Activated effector memory CD4-positive, alpha-beta T cell treated with anti-CD3 and anti-CD28 coated beads, Interleukin-2, amount 50 U/mL, for 16 hours (primary cell): ENCODE measurements around the gene RAX2.

Experiments
- DNase-seq: peaks from one replicate; pipeline ENCODE4 v3.0.0-alpha.2; 2020

RAX2 gene

DNA sequence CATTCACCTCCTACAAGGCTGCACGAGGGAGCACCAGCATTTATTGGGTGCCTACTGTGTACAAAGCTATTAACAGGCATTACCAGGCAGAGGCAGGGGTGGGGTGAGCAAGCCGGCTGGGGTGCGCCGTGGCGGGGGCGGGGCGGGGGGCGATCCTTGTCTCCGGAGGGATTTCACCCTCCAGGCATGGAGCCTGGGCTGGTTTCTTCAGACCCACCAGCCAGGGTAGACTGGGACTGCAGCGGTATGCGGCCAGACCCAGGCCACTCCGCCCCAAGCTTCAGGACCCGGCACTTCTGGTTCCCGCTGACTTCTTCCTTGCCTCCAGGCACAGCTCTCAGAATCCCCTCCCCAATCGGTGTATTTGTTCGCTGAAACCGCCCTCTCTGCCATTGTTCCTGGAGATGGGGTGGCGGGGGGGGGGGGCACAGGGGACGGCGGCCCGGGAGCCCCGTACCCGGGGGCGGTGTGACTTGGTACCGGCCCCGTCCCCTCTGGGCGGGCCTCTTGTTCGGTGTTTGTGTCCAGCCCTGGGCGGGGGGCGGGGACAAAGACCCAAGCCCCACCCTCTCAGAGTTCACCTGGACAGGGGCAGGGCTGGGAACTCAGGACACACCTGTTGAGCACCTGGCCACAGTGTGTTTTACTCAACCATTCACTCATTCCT lies 49.5 kb downstream of the RAX2 start:
- no peak for DNase-seq

- no peak for DNase-seq
Measured at GRCh38 chr19:3721887-3722442, 50.1 kb downstream of the RAX2 start.

GRCh38 chr19:3721131-3721886 lies 50.7 kb downstream of the RAX2 start:
- DNase-seq = peak; percentile 96

DNA sequence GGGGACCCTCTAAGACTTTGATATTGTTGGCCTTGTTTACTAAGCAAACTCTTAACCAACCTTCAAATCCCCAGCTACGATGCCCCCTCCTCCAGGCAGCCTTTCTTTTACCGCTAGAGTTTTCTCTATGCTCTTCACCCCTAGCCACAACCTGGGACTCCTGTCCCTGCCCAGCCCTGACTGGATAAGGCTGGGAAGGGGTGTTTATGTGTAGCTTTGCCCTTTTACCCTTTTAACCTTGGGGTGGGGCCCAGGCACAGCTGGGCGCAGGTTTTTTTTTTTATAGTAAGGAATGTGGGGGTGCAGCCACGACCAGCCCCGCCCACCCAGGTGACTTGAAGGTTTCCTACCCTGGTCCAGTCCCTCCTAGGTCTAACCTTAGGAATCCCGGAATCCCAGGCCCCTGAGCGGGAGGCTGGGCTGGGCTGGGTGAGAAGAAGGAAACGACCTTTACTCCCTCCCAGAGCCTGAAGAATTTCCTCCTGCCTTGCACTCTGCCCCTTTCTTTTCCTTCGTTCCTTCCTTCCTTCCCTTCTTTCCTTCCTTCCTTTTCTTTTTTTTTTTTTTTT lies 51.6 kb downstream of the RAX2 start:
- no peak for DNase-seq

DNA sequence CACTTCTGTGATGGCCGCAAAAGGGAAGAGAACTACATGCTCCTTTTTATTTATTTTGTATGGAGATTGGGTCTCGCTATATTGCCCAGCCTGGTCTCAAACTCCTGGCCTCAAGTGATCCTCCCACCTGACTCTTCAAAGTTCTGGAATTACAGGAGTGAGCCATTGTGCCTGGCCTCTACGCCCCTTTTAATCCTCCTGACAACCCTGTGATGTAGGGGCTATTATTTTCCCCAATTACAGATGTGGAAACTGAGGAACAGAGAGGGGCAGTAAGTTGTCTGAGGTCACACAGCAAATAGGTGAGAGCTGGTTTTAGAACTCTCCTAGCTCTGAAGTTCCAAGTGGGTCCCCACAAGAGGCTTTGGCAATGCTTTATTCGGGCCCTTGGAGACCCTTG lies 52.2 kb downstream of the RAX2 start:
- no peak for DNase-seq
